ENCODE results near the gene SLC5A5.

DNA sequence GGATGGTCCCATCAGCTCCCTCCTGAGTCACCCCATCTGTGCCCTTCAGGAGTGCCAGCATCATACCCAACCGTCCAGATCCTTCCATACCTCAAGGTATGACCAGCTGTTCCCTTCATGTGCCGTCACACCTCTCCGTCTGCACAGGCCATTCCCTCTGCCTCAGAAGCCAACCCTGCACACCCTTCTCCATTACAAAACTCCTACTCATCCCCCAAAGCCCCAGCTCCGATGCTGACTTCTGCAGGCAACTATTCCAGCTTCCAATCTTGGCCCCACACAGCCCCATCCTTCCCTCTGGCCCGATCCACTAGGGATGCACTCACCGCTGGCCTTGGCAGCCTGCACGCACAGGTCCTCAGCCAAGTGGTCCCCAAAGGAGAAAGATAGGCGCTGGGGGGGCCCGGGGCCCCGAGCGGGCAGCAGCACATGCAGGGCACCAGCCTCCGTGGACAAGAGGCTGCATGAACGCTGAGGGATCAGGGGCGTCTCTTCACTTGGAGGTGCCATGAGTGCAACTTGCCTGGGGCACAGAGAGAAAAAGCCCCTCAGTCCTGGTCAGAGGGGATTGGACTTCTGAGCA lies 27.7 kb upstream of the SLC5A5 start:
- TF ChIP-seq, protein P1, sequence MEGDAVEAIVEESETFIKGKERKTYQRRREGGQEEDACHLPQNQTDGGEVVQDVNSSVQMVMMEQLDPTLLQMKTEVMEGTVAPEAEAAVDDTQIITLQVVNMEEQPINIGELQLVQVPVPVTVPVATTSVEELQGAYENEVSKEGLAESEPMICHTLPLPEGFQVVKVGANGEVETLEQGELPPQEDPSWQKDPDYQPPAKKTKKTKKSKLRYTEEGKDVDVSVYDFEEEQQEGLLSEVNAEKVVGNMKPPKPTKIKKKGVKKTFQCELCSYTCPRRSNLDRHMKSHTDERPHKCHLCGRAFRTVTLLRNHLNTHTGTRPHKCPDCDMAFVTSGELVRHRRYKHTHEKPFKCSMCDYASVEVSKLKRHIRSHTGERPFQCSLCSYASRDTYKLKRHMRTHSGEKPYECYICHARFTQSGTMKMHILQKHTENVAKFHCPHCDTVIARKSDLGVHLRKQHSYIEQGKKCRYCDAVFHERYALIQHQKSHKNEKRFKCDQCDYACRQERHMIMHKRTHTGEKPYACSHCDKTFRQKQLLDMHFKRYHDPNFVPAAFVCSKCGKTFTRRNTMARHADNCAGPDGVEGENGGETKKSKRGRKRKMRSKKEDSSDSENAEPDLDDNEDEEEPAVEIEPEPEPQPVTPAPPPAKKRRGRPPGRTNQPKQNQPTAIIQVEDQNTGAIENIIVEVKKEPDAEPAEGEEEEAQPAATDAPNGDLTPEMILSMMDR (IDR thresholded peaks at IDR 0.05; ENCODE audit: low read depth, low read length), result no peak
- TF ChIP-seq EZH2phosphoT487 (IDR thresholded peaks at IDR 0.05; ENCODE audit: low read depth), result no peak
